Progenitor cell of endocrine pancreas (in vitro differentiated cells): ENCODE data around the gene TPBGL. TPM values are rescaled to one million over a fixed set of nuclear protein-coding genes. Genes with fewer than 3 reads are reported as not detected.

Source experiments
- DNase-seq: peaks from one replicate; pipeline ENCODE4 v3.0.0; 2021; ENCODE audit warnings: low spot score; ENCODE audit not compliant: unreplicated experiment
- H3K27ac Mint-ChIP-seq: 2 replicates; pipeline ENCODE4 v1.8.0; 2021; ENCODE audit warnings: mild to moderate bottlenecking, moderate library complexity, mixed read lengths
- H3K27me3 Mint-ChIP-seq: 2 replicates; pipeline ENCODE4 v1.8.0; 2021; ENCODE audit warnings: mixed read lengths
- H3K36me3 Mint-ChIP-seq: 2 replicates; pipeline ENCODE4 v1.8.0; 2022; ENCODE audit warnings: mixed read lengths; ENCODE audit not compliant: insufficient read depth
- H3K4me1 Mint-ChIP-seq: 2 replicates; pipeline ENCODE4 v1.8.0; 2021; ENCODE audit warnings: low read depth, mixed read lengths
- H3K4me3 Mint-ChIP-seq: 2 replicates; pipeline ENCODE4 v1.8.0; 2021; ENCODE audit warnings: low read depth, mild to moderate bottlenecking, moderate library complexity, mixed read lengths
- H3K9me3 Mint-ChIP-seq: 2 replicates; pipeline ENCODE4 v1.8.0; 2021; ENCODE audit warnings: low read depth, mixed read lengths
- CTCF ChIP-seq: fragments of 200-600 bp; sonication (generic); IDR thresholded peaks from one replicate; pipeline ENCODE4 v1.5.0; 2021; ENCODE audit warnings: antibody characterized with exemption, mild to moderate bottlenecking; ENCODE audit not compliant: unreplicated experiment
- total RNA-seq: library from RNA; stranded (reverse); gene quantifications from 2 replicates; pipeline ENCODE4 v1.2.1, GENCODE V29; 2021

Gene TPBGL
- total RNA-seq, 1 donor from 2014 or later: not detected

- no peaks in the 10 kb centered on the region for H3K9me3 Mint-ChIP-seq
- no peaks in the 10 kb centered on the region for H3K4me1 Mint-ChIP-seq
- no peak overlapping the region for H3K27ac Mint-ChIP-seq
- H3K36me3 Mint-ChIP-seq: no peaks in the 10 kb centered on the region
- H3K27me3 Mint-ChIP-seq: peaks cover 9% of the 10 kb centered on the region
- no peak for DNase-seq
- no peak overlapping the region for H3K4me3 Mint-ChIP-seq
- TF ChIP-seq CTCF: no peak
These were observed 36.4 kb upstream of the TPBGL start for GRCh38 chr11:75204012-75204674.

- Mint-ChIP-seq H3K36me3 (no peaks in the 10 kb centered on the region), H3K9me3 (no peaks in the 10 kb centered on the region), H3K27ac (no peak overlapping the region), H3K4me1 (no peaks in the 10 kb centered on the region), H3K27me3 (peaks cover 9% of the 10 kb centered on the region), H3K4me3 (no peak overlapping the region)
- peak; percentile 85 for DNase-seq
- TF ChIP-seq CTCF: peak; percentile 98
These were observed 35.6 kb upstream of the TPBGL start for GRCh38 chr11:75204685-75205563.

- H3K36me3 Mint-ChIP-seq: no peaks in the 10 kb centered on the region
- H3K27ac Mint-ChIP-seq: no peak overlapping the region
- no peak for DNase-seq
- H3K27me3 Mint-ChIP-seq: peaks cover 9% of the 10 kb centered on the region
- no peak for TF ChIP-seq CTCF
- H3K4me1 Mint-ChIP-seq: no peaks in the 10 kb centered on the region
- H3K9me3 Mint-ChIP-seq: no peaks in the 10 kb centered on the region
- no peak overlapping the region for H3K4me3 Mint-ChIP-seq
These were observed 35.0 kb upstream of the TPBGL start for GRCh38 chr11:75205564-75206020.

GRCh38 chr11:75208446-75208845 lies 32.1 kb upstream of the TPBGL start:
- no peaks in the 10 kb centered on the region for H3K36me3 Mint-ChIP-seq
- H3K4me1 Mint-ChIP-seq: no peaks in the 10 kb centered on the region
- peaks cover 22% of the 10 kb centered on the region for H3K27me3 Mint-ChIP-seq
- no peak for DNase-seq
- no peaks in the 10 kb centered on the region for H3K9me3 Mint-ChIP-seq
- H3K4me3 Mint-ChIP-seq: no peak overlapping the region
- no peak overlapping the region for H3K27ac Mint-ChIP-seq
- no peak for TF ChIP-seq CTCF

- Mint-ChIP-seq H3K27me3 (peaks cover 42% of the 10 kb centered on the region), H3K4me3 (no peak overlapping the region), H3K36me3 (no peaks in the 10 kb centered on the region), H3K27ac (no peak overlapping the region), H3K9me3 (no peaks in the 10 kb centered on the region), H3K4me1 (no peaks in the 10 kb centered on the region)
- DNase-seq: no peak
- TF ChIP-seq CTCF: no peak
These were observed 28.2 kb upstream of the TPBGL start for GRCh38 chr11:75212411-75212810.
